ENCODE results near the gene PPFIA4. TPM values are rescaled to one million over a fixed set of nuclear protein-coding genes. Genes with fewer than 3 reads are reported as not detected.
A peak's percentile ranks its signal among the peaks of the same experiment; 100 is the strongest.

PPFIA4 gene
- total RNA-seq, 1 experiment from 2014 or later: 12.1 TPM

DNA sequence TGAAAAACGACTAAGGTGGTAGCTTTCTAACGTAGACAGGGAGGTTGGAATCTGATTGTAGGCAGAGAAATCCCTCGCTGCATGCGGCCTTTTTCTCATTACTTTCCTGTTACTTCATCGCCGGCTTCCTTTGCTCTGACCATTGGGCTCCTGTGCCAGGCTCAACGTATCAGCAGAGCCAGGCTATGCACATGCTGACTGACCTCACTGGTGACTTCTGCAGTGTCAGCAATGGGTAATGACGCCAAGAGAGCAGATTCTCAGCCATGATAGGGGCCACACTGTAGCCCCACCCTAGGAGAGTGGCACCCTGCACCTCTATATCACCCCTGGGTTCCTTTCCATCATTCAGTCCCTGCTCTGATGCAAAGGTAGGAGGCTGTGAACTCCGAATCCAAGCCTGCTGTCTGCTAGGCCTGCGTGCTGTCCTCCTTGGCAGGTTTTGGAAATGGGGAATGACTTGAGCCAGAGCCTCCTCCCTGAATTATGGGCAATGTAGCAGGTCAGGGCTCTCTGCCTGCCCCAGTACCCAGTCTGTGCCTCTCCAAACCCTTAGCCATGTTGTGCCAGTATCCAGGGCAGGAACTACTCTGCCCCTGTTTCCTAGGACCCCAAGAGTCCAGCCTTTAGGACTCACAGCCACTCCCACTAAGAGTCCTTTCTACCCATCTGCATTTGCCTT is 11.4 kb downstream of the PPFIA4 start:
- H3K9me2 ChIP-seq (replicated peaks; ENCODE audit: low read length): no peaks in the 10 kb centered on the region
- H3K27ac ChIP-seq (ENCODE audit: low read length): no peak overlapping the region
- H3K4me1 ChIP-seq (ENCODE audit: insufficient read depth, low read length): peaks cover 11% of the 10 kb centered on the region; the same call in 1 of the 2 replicates
- no peak overlapping the region for H2AFZ ChIP-seq (ENCODE audit: low read length)
- no peak overlapping the region for H3K9ac ChIP-seq (ENCODE audit: low read length)
- no peaks in the 10 kb centered on the region for H3K9me3 ChIP-seq (ENCODE audit: low read length)
- no peaks in the 10 kb centered on the region for H3K79me2 ChIP-seq (ENCODE audit: low read length)
- H3K36me3 ChIP-seq (ENCODE audit: low read depth, low read length): no peaks in the 10 kb centered on the region
- ATAC-seq: no peak; the same call in 1 of the 2 replicates
- POLR2A ChIA-PET (ENCODE audit: unreplicated experiment): no interaction called here
- H4K20me1 ChIP-seq (ENCODE audit: low read length): no peaks in the 10 kb centered on the region
- H3K4me3 ChIP-seq (ENCODE audit: low read length): no peak overlapping the region
- no peak for DNase-seq
- no peak overlapping the region for H3K4me2 ChIP-seq (ENCODE audit: low read length)
- BruUV-seq (replicated peaks): no TSS peak
- TF ChIP-seq EZH2 (IDR thresholded peaks at IDR 0.05; ENCODE audit: low read length, unreplicated experiment): no peak
- TF ChIP-seq EZH2phosphoT487 (IDR thresholded peaks at IDR 0.05; ENCODE audit: borderline replicate concordance, low read length): no peak
- TF ChIP-seq, protein P1, sequence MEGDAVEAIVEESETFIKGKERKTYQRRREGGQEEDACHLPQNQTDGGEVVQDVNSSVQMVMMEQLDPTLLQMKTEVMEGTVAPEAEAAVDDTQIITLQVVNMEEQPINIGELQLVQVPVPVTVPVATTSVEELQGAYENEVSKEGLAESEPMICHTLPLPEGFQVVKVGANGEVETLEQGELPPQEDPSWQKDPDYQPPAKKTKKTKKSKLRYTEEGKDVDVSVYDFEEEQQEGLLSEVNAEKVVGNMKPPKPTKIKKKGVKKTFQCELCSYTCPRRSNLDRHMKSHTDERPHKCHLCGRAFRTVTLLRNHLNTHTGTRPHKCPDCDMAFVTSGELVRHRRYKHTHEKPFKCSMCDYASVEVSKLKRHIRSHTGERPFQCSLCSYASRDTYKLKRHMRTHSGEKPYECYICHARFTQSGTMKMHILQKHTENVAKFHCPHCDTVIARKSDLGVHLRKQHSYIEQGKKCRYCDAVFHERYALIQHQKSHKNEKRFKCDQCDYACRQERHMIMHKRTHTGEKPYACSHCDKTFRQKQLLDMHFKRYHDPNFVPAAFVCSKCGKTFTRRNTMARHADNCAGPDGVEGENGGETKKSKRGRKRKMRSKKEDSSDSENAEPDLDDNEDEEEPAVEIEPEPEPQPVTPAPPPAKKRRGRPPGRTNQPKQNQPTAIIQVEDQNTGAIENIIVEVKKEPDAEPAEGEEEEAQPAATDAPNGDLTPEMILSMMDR (conservative IDR thresholded peaks at IDR 0.05; ENCODE audit: low read depth, low read length): no peak
- no peaks in the 10 kb centered on the region for H3K27me3 ChIP-seq (ENCODE audit: low read length)
- intact Hi-C loops (cut with micrococcal nuclease): loop anchor here (2.0 to 5.0 kb wide), 2 partner anchors 90 to 229 kb away; partner anchors contain the start of gene ADORA1
- CTCF ChIA-PET: no interaction called here
- H3F3A ChIP-seq (ENCODE audit: low read length, unreplicated experiment): no peaks in the 10 kb centered on the region

DNA sequence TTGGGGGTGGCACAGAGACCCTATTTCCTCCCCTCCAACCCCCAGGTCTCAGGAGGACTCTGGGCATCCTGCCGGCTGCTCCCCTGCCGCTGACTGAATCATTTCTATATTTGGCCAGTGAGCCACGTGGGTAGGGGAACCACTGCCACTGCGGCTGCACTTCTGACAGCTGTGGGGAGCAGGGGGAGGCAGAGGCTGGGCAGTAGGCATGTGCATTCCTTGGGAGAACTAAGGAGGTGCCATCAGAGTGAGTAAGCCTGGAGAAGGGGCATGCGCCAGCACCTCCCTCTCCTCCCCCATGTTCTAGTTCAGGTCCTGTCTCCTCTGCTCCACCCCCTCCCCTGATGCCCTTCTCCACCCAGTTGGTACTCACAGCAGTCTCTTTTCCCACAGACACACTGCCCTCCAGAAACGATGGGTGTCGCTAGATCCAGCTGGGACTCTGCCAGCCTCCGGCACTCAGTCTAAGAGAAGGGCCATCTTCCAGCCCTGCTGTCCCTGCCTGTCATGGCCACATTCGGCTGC is 12.0 kb downstream of the PPFIA4 start:
- intact Hi-C loops (cut with micrococcal nuclease): loop anchor here (2.0 to 5.0 kb wide), 2 partner anchors 89 to 229 kb away; partner anchors contain the start of gene ADORA1
- Histone ChIP-seq H2AFZ (ENCODE audit: low read length) (no peak overlapping the region), H3K9me2 (replicated peaks; ENCODE audit: low read length) (no peaks in the 10 kb centered on the region), H4K20me1 (ENCODE audit: low read length) (no peaks in the 10 kb centered on the region), H3K9me3 (ENCODE audit: low read length) (no peaks in the 10 kb centered on the region), H3K27ac (ENCODE audit: low read length) (no peak overlapping the region), H3K79me2 (ENCODE audit: low read length) (no peaks in the 10 kb centered on the region), H3K4me2 (ENCODE audit: low read length) (no peak overlapping the region), H3F3A (ENCODE audit: low read length, unreplicated experiment) (no peaks in the 10 kb centered on the region), H3K9ac (ENCODE audit: low read length) (no peak overlapping the region), H3K4me1 (ENCODE audit: insufficient read depth, low read length) (peaks cover 11% of the 10 kb centered on the region; the same call in 1 of the 2 replicates), H3K27me3 (ENCODE audit: low read length) (no peaks in the 10 kb centered on the region), H3K4me3 (ENCODE audit: low read length) (no peak overlapping the region), H3K36me3 (ENCODE audit: low read depth, low read length) (no peaks in the 10 kb centered on the region)
- ChIA-PET CTCF (interaction anchor here (1.6 kb wide), 1 partner anchor 178 kb away, joined by 17 read pairs; no protein-coding TSS in a partner anchor), POLR2A (ENCODE audit: unreplicated experiment) (no interaction called here)
- ATAC-seq: peak; percentile 65
- BruUV-seq (replicated peaks): no TSS peak
- peak; percentile 63 for DNase-seq
- TF ChIP-seq, protein P1 (conservative IDR thresholded peaks at IDR 0.05; ENCODE audit: low read depth, low read length): peak; percentile 43; the same call in 1 of the 2 replicates
- TF ChIP-seq EZH2 (IDR thresholded peaks at IDR 0.05; ENCODE audit: low read length, unreplicated experiment): no peak

Measured in PC-3 (cell line).